SK-N-MC (cell line): ENCODE results near the gene PHLDB2.

Source experiments
- DNase-seq: peaks from one replicate; pipeline ENCODE4 v3.0.0-alpha.2; 2011; ENCODE audit warnings: low read depth, low spot score
- H3K27ac ChIP-seq: fragments of 200-600 bp; sonication (generic); 2 replicates; pipeline ENCODE4 v1.5.1; 2016; ENCODE audit warnings: mixed run types
- H3K36me3 ChIP-seq: fragments of 200-600 bp; sonication (generic); 2 replicates; pipeline ENCODE4 v1.6.1; 2017; ENCODE audit warnings: antibody characterized with exemption, low read length, mixed read lengths; ENCODE audit not compliant: insufficient read depth
- H3K4me3 ChIP-seq: fragments of 200-600 bp; sonication (generic); 2 replicates; pipeline ENCODE4 v1.5.1; 2016
- H3K9ac ChIP-seq: fragments of 200-600 bp; sonication (generic); 2 replicates; pipeline ENCODE4 v1.8.0; 2017; ENCODE audit warnings: mixed run types, mixed read lengths; ENCODE audit not compliant: insufficient read length
- H3K9me3 ChIP-seq: fragments of 200-600 bp; sonication (generic); 2 replicates; pipeline ENCODE4 v1.6.1; 2017; ENCODE audit warnings: low read depth, mild to moderate bottlenecking, antibody characterized with exemption, low read length, moderate library complexity, mixed read lengths
- EZH2 ChIP-seq: fragments of 200-600 bp; sonication (generic); IDR thresholded peaks from one replicate; pipeline ENCODE4 v1.6.1; 2017; ENCODE audit warnings: antibody characterized with exemption
- FOXP2 ChIP-seq: optimal IDR thresholded peaks from 2 replicates; pipeline ENCODE3; 2011; ENCODE audit warnings: mild to moderate bottlenecking, moderate library complexity; ENCODE audit not compliant: insufficient read depth; ENCODE audit errors: extremely low read length, control extremely low read depth
- POLR2AphosphoS5 ChIP-seq: IDR thresholded peaks from 2 replicates; pipeline ENCODE4 v1.6.1; 2012; ENCODE audit warnings: mild to moderate bottlenecking, low read depth, low read length, borderline replicate concordance

The PHLDB2 gene

DNA sequence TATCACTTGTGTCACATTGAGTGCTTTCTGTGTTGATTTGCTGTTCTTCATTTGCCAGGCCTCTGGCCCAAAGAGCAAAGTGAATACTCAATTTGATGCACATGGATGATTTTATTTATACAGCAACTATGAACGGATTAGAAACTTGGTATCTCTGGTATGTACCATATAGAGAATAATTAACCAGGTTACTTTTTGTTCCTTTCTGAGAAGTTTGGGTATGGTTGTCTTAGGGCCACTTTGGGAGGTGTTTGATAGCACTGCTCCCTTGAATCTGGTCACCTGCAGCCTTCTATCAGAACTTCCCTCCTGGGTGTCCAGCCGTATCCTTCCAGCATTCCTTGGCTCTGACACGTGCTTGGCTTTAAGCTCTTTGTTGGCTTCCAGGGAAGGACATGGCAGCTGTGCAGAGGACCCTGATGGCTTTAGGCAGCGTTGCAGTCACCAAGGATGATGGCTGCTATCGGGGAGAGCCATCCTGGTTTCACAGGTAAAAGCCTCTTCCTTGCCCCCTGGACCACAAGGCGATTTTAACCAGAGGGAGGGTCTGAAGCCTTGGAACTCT, 152.4 kb downstream of the PHLDB2 start:
- no peaks in the 10 kb centered on the region for H3K36me3 ChIP-seq
- H3K9me3 ChIP-seq: no peaks in the 10 kb centered on the region
- no peak overlapping the region for H3K4me3 ChIP-seq
- no peak overlapping the region for H3K27ac ChIP-seq
- no peak for TF ChIP-seq POLR2AphosphoS5
- no peak for TF ChIP-seq FOXP2
- TF ChIP-seq EZH2: no peak
- DNase-seq: no peak
- H3K9ac ChIP-seq: no peak overlapping the region

DNA sequence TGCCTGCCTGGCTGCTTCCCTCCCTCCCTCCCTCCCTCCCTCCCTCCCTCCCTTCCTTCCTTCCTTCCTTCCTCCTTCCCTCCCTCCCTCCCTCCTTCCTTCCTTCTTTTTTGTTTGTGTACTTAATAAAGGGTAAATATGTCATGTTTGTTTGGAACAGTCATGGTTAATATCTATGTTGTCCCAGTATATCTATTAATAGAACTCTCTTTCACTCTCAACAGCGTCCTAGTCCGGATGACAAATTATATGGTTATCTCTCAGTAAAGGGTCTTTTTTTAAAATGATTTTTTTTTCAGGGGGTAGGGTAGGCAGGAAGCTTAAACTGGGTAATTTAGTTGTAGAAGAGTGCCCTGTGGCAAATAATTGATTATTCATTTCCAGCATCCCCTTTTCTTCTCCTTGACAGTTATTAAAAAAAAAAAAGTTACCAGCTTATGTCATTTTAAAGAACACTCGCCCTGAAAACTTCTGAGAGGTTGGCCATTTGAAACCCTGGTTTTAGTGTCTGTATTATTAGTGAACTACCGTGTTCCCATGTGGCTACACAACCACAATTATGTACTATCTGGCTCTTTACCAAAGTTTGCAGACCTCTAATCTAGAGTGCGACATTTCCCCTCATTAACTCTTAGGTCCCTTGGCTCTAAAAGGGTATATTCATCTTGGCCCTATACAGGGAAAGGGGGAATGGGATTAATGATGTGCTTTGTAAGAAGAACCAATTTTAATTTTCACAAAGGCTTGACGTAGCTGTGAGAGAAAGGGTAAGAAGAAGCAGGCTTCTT, 153.3 kb downstream of the PHLDB2 start:
- Histone ChIP-seq H3K36me3 (no peaks in the 10 kb centered on the region), H3K4me3 (no peak overlapping the region), H3K9me3 (no peaks in the 10 kb centered on the region), H3K9ac (no peak overlapping the region), H3K27ac (0 out of 2 replicates have a peak overlapping the region, but pooled peaks have one; percentile 7)
- TF ChIP-seq EZH2 (no peak), FOXP2 (no peak), POLR2AphosphoS5 (no peak)
- no peak for DNase-seq

DNA sequence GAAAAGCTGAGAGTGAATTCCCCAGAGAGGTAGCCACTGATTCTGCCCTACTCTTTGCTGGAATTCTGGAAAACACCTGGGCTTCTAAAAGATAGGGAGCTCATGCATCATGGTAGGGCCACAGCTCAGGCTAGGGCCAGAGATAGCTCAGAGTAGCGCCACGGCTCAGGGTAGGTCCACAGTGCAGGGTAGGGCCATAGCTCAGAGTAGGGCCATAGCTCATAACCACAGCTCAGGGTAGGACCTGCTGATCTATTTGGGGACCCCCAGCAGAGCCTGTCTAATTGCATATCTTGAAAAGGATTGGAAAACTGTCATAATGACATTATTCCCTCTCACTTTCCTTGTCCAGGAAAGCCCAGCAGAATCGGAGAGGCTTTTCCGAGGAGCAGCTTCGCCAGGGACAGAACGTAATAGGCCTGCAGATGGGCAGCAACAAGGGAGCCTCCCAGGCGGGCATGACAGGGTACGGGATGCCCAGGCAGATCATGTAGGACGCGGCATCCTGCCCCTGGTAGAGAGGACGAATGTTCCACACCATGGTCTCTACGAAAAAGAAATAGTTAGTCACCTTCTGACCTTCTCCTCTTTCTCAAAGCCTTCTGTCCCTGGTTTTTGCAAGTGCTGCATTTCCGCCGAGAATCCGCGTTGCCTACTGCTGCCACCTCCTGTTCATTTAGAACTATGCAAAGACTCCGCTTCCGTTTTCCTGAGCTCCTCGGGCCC, 154.2 kb downstream of the PHLDB2 start:
- Histone ChIP-seq H3K4me3 (no peak overlapping the region), H3K9ac (no peak overlapping the region), H3K27ac (no peak overlapping the region), H3K36me3 (no peaks in the 10 kb centered on the region), H3K9me3 (no peaks in the 10 kb centered on the region)
- DNase-seq: peak; percentile 28
- no peak for TF ChIP-seq POLR2AphosphoS5
- no peak for TF ChIP-seq FOXP2
- no peak for TF ChIP-seq EZH2

- no peak for TF ChIP-seq FOXP2
- TF ChIP-seq EZH2: no peak
- no peak for TF ChIP-seq POLR2AphosphoS5
Observed at GRCh38 chr3:112013784-112014143, 154.7 kb downstream of the PHLDB2 start.

DNA sequence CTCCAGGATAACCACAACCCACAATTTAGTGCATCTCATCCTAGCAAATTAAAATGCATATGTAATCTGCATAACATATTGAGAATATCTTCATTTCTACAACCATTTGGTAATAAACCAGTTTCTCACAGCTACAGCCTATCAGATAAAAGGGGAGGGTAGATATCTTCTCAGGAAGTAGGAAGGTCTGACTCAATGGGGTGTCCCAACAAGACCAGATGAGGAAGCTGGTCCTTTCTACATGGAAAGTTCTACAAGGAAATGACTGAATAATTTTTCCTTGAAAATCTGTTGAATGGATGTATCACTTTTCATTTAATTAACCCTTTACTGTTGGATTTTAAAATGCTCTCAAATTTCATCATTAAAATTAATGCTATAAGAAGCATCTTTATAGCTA, 158.0 kb downstream of the PHLDB2 start:
- H3K4me3 ChIP-seq: no peak overlapping the region
- no peak overlapping the region for H3K27ac ChIP-seq
- no peak for TF ChIP-seq FOXP2
- no peak for TF ChIP-seq POLR2AphosphoS5
- no peak for TF ChIP-seq EZH2
- H3K9me3 ChIP-seq: no peaks in the 10 kb centered on the region
- H3K9ac ChIP-seq: no peak overlapping the region
- DNase-seq: no peak
- no peaks in the 10 kb centered on the region for H3K36me3 ChIP-seq

More at GRCh38 chr3:112013784-112014143, 154.7 kb downstream of the PHLDB2 start:
- Histone ChIP-seq H3K27ac (no peak overlapping the region), H3K4me3 (no peak overlapping the region), H3K36me3 (no peaks in the 10 kb centered on the region), H3K9me3 (no peaks in the 10 kb centered on the region), H3K9ac (no peak overlapping the region)
- DNase-seq: no peak

DNA sequence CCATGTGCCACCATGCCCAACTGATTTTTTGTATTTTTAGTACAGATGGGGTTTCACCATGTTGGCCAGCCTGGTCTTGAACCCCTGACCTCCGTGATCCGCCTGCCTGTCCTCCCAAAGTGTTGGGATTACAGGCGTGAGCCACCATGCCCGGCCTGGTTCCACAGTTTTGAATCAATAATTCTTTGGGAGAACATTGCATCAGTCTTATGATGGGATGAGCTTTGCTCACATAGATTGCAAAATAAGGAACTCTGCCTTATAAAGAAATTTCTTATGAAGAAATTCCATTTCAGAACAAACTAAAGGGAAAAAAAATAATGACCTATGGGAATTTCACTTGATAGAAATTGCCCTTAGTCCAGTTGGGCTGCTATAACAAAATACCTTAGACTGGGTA, 159.6 kb downstream of the PHLDB2 start:
- Histone ChIP-seq H3K9ac (no peak overlapping the region), H3K36me3 (no peaks in the 10 kb centered on the region), H3K4me3 (no peak overlapping the region), H3K9me3 (no peaks in the 10 kb centered on the region), H3K27ac (no peak overlapping the region)
- no peak for DNase-seq
- no peak for TF ChIP-seq FOXP2
- no peak for TF ChIP-seq POLR2AphosphoS5
- no peak for TF ChIP-seq EZH2

GRCh38 chr3:112019716-112020115, 160.7 kb downstream of the PHLDB2 start:
- Histone ChIP-seq H3K27ac (no peak overlapping the region), H3K9ac (no peak overlapping the region), H3K9me3 (no peaks in the 10 kb centered on the region), H3K4me3 (no peak overlapping the region), H3K36me3 (no peaks in the 10 kb centered on the region)
- no peak for DNase-seq
- TF ChIP-seq POLR2AphosphoS5 (no peak), EZH2 (no peak), FOXP2 (no peak)

DNA sequence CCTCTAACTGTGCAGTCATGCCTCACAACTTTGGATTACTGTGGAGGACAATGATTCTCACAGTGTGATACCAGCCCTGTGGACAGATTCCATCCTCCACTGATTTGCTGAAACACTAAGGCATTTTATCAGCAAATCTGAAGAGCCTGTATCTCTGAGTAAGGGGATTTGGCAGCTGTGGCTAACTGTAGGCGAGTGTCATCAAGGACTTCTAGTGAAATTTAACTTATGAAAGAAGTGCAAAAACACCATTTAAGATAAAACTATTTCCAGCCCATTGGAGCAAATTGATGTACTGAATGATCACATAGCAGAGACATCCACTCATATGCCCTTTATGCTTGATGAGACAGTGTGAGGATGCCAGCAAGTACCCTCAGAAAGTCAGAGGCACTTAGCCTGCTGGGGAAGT, 161.6 kb downstream of the PHLDB2 start:
- no peak for DNase-seq
- H3K36me3 ChIP-seq: no peaks in the 10 kb centered on the region
- TF ChIP-seq EZH2: no peak
- TF ChIP-seq POLR2AphosphoS5: no peak
- no peak for TF ChIP-seq FOXP2
- H3K9ac ChIP-seq: no peak overlapping the region
- no peaks in the 10 kb centered on the region for H3K9me3 ChIP-seq
- H3K4me3 ChIP-seq: no peak overlapping the region
- H3K27ac ChIP-seq: no peak overlapping the region
